RWPE1 (cell line): ENCODE results near the gene SPNS1.
A peak's percentile ranks its signal among the peaks of the same experiment; 100 is the strongest.
"Not testable (repeated sequence)": the region's sequence is repeated elsewhere in the genome, so short reads cannot be mapped to it uniquely, and the experiment has no call there.

Experiments used
- CTCF ChIA-PET: fragments of 350-600 bp; sonication (Branson Sonifier 250); formaldehyde crosslinking; extraction: SDS; loops from one replicate; lab custom pipeline; 2021; lab: Yijun Ruan, JAX
- POLR2A ChIA-PET: fragments of 400-600 bp; formaldehyde crosslinking; extraction: SDS; loops from one replicate; lab custom pipeline; 2020; ENCODE audit warnings: antibody characterized with exemption; ENCODE audit not compliant: low non-redundant PET; lab: Yijun Ruan, JAX
- DNase-seq: peaks from one replicate; pipeline ENCODE4 v3.0.0; 2012; ENCODE audit warnings: low spot score
- H3K27ac ChIP-seq: fragments of 450-650 bp; 2 replicates; pipeline ENCODE4 v1.5.1; 2017
- CTCF ChIP-seq: fragments of 450-650 bp; conservative IDR thresholded peaks from 2 replicates; pipeline ENCODE4 v1.5.1; 2017; ENCODE audit warnings: low read depth, mild to moderate bottlenecking

The SPNS1 gene

GRCh38 chr16:28974007-28974436 lies 556 bp upstream of the SPNS1 start:
- ChIA-PET CTCF (interaction anchor here (0.8 kb wide), 1 partner anchor 15 kb away, joined by 5 read pairs; no protein-coding TSS in a partner anchor), POLR2A (interaction anchor here (0.6 kb wide), 1 partner anchor 831 kb away, joined by 3 read pairs; no protein-coding TSS in a partner anchor)
- peak overlapping the region; percentile 86 for H3K27ac ChIP-seq
- peak; percentile 67 for DNase-seq
- peak; percentile 73 for TF ChIP-seq CTCF

DNA sequence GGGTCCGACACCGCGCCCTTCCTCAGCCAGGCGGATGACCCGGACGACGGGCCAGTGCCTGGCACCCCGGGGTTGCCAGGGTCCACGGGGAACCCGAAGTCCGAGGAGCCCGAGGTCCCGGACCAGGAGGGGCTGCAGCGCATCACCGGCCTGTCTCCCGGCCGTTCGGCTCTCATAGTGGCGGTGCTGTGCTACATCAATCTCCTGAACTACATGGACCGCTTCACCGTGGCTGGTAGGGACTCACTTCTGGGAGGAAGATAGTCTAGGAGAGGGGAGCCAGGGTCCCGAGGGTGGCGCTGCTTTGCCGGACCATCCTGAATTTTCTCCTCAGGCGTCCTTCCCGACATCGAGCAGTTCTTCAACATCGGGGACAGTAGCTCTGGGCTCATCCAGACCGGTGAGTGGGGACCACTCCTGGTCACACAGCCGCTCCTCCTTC lies 601 bp downstream of the SPNS1 start:
- peak; percentile 6 for DNase-seq
- POLR2A ChIA-PET = no interaction called here
- TF ChIP-seq CTCF = no peak
- CTCF ChIA-PET = no interaction called here
- peak overlapping the region; percentile 86 for H3K27ac ChIP-seq

DNA sequence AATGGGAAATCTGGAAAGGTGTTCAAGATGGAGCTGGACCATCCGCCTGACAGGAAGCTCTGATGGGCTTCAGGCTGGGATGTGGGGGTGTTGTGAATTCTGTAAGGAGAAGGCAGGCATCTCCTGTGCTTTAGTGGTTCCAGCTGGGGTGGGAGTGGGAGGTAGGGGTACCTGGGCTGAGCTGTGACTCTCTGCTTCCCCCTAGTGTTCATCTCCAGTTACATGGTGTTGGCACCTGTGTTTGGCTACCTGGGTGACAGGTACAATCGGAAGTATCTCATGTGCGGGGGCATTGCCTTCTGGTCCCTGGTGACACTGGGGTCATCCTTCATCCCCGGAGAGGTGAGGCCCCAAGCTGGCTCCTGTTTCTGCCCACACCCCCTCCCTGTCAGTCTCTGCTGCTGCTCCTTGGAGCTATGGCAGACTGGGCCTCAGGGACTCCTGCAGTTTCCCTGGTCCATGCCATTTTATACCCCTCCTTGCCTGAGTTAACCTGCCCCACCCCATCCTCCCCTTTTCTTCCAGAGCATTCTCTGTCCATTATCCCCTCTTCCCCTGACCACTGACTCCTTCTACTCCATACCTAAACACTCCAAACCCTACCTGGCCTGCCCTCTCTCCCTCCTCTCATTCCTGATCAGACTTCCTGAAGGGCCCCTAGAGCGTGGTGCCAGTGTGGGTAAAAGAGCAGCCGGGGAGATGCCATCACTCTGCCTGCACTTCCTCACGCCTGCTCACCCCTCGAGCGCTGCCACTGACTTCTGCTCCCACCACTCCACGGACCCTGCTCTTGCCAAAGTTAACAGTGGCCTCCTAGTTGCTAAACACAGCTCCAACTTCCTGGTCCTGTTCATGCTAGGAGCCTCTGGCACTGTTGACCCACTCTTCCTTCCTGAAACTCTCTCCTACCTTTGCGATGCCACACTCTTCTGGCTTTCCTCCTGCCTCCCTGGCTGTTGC lies 3.4 kb downstream of the SPNS1 start:
- ChIA-PET POLR2A (interaction anchor here (0.6 kb wide), 1 partner anchor 11 kb away, joined by 3 read pairs; no protein-coding TSS in a partner anchor), CTCF (interaction anchor here (0.5 to 1.5 kb wide), 7 partner anchors 8 to 227 kb away, joined by 3 to 5 read pairs (median 4); no protein-coding TSS in a partner anchor)
- DNase-seq = peak; percentile 35
- no peak overlapping the region for H3K27ac ChIP-seq
- TF ChIP-seq CTCF = peak; percentile 65

GRCh38 chr16:28980330-28980729 lies 5.8 kb downstream of the SPNS1 start:
- DNase-seq, POLR2A ChIA-PET, H3K27ac ChIP-seq: not testable (repeated sequence)
- CTCF ChIA-PET = interaction anchor here (0.6 to 0.7 kb wide), 2 partner anchors 8 to 58 kb away, joined by 3 to 6 read pairs; no protein-coding TSS in a partner anchor

DNA sequence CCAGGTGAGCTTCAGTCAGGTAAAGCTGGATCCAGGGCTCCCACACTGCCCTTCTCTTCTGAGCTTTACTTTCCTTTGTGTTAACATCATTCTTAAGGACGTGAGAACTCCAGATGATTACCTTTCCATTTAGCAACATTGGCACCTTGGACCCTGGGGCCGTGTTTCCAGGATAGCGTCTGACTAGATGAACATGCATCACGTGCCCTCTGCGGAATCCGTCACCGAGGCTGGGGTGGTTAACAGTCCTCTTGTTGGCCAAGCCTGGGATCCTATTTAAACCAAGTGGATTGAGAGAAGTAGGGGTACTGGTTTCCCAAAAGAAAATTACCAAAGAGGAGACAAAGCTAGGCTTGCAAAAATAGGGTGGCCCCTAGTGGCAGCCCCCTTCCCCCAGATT lies 6.4 kb downstream of the SPNS1 start:
- CTCF ChIA-PET = no interaction called here
- H3K27ac ChIP-seq = no peak overlapping the region
- TF ChIP-seq CTCF = no peak
- DNase-seq = no peak
- POLR2A ChIA-PET = no interaction called here

DNA sequence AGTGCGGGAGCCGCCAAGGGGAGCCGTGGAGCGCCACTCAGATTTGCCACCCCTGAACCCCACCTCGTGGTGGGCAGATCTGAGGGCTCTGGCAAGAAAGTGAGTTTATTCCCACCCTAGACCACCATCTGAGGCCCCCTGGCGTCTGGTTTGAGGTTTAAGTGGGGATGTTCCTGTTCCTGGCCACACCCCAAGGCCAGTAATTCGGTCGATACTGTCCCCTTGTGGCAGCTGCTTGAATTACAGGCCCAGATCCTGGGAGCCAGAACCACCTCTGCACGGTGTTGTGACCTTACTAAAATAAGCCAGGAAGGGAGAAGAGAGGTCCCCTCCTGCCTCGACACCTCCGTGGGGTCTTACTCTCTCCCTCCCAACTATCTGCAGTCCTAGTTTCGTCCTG lies 6.9 kb downstream of the SPNS1 start:
- peak; percentile 7 for DNase-seq
- ChIA-PET CTCF (no interaction called here), POLR2A (no interaction called here)
- no peak overlapping the region for H3K27ac ChIP-seq
- TF ChIP-seq CTCF = peak; percentile 53
